Heart right ventricle (tissue), 16 donors: ENCODE results near the gene C19orf12. TPM values are rescaled to one million over a fixed set of nuclear protein-coding genes. Genes with fewer than 3 reads are reported as not detected.

Experiments
- ATAC-seq, 8 donors: fragments of 200-7000 bp; cut with Tn5 transposase; one replicate each; pipeline ENCODE4 v1.9.1; 2020; ENCODE audit warnings: mild to moderate bottlenecking in 8 of 8, moderate library complexity in 8 of 8, moderate number of reproducible peaks in 1 of 8
- DNase-seq, 2 donors: peaks; one replicate each; pipeline ENCODE4 v3.0.0-alpha.2; 2020
- H3K27ac ChIP-seq, 10 donors: fragments of 200-600 bp; sonication (generic) in 2 of 10; one replicate each; pipeline versions ENCODE4 v1.5.0 to v1.8.0; 2020 to 2022; ENCODE audit warnings: mild to moderate bottlenecking in 3 of 10
- H3K27me3 ChIP-seq, 7 donors: fragments of 200-600 bp; one replicate each; pipeline ENCODE4 v1.8.0; 2021 to 2022; ENCODE audit warnings: mild to moderate bottlenecking in 2 of 7
- H3K36me3 ChIP-seq, 9 donors: fragments of 200-600 bp; sonication (generic) in 1 of 9; one replicate each; pipeline versions ENCODE4 v1.5.0 to v1.8.0; 2020 to 2022; ENCODE audit warnings: mild to moderate bottlenecking in 2 of 9
- H3K4me1 ChIP-seq, 9 donors: fragments of 200-600 bp; sonication (generic) in 1 of 9; one replicate each; pipeline versions ENCODE4 v1.5.0 to v1.8.0; 2020 to 2022; ENCODE audit warnings: mild to moderate bottlenecking in 4 of 9
- H3K4me3 ChIP-seq, 10 donors: fragments of 200-600 bp; sonication (generic) in 2 of 10; one replicate each; pipeline versions ENCODE4 v1.5.0 to v1.8.0; 2020 to 2022; ENCODE audit warnings: mild to moderate bottlenecking in 7 of 10, moderate library complexity in 2 of 10
- H3K9me3 ChIP-seq, 11 donors: fragments of 200-600 bp in 10 of 11; sonication (generic) in 2 of 11; one replicate each; pipeline versions ENCODE4 v1.5.0 to v1.8.0; 2013 to 2022; ENCODE audit warnings: mild to moderate bottlenecking in 2 of 11, control low read depth in 1 of 11, moderate library complexity in 1 of 11
- CTCF ChIP-seq, 9 donors: fragments of 200-600 bp; sonication (generic) in 2 of 9; IDR thresholded peaks; one replicate each; pipeline versions ENCODE4 v1.5.0 to v1.8.0; 2021 to 2022; ENCODE audit warnings: antibody characterized with exemption in 9 of 9, mild to moderate bottlenecking in 5 of 9, moderate library complexity in 1 of 9
- WGBS, 2 donors: extraction: QIAGEN DNeasy Blood & Tissue Kit; methylation state at CpG; one replicate each; pipeline ENCODE4 v1.1.7; 2013; ENCODE audit warnings: inconsistent platforms in 1 of 2; 5-methylcytosine and 5-hydroxymethylcytosine counted together
- intact Hi-C, 10 donors: fragments of 100-400 bp; cut with DNase I; formaldehyde crosslinking; loops; one replicate each; pipeline versions ENCODE4 v1.11.1 to v1.14.2; 2022
- polyA plus RNA-seq, 2 donors: library from polyadenylated mRNA; stranded (reverse); fragments of 200-250 nt; gene quantifications; one replicate each; pipeline ENCODE4 v1.2.3, GENCODE V29; 2013
- total RNA-seq, 10 donors: library from RNA; stranded (reverse); fragmentation: NEBNext Ultra II Directional in 3 of 10; extraction: Animal tissue kit (Norgen Biotek cat#: 25700) in 3 of 10; gene quantifications; one replicate each; pipeline versions ENCODE4 v1.2.1 to v1.2.4, GENCODE V29; 2021 to 2023
- donor health status: Arrhythmogenic right ventricular cardiomyopathy.
- donor health status: ischemic (EF 13 %, LVEDD 7.1; RV severe dilation, severe dysfunction).
- donor health status: healthy with polysubstance abuse.
- donor health status: DM: no; HTN: yes; CAD: no.
- donor health status: DM: no; HTN: no; CAD: no.
- donor health status: ischemic (EF 25% LVEDD 6.9; RV normal size, moderate dysfunction).
- donor health status: ischemic (EF 25% LVEDD 5.7; RV mildly dilated, moderate dysfunction).
- donor health status: healthy.
- donor health status: DM: yes; HTN: yes; CAD: no.
- donor health status: Ischemic cardiomyopathy.
- donor health status: ischemic (EF 35%, LVEDD 5.7; RV mildly dilated, moderate dysfunction).
- donor health status: nonischemic (EF 11% LVEDD 7.7; RV severe dilation, severe dysfunction).
- donor health status: DM: yes; HTN: yes; CAD: no.
- donor health status: PGD.
- donor health status: ischemic (EF 29% LVEDD 5.4; RV normal size, mild dysfunction).
- donor health status: nonischemic (EF 23%, LVEDD 6.1; RV moderate dilation, normal function).

C19orf12 gene
- total and polyA plus RNA-seq, 12 donors = 26.7 to 83.3 (median 38.3) TPM

- no peak for ATAC-seq
These were observed 46.6 kb upstream of the C19orf12 start for GRCh38 chr19:29761575-29762232.

GRCh38 chr19:29760752-29761502, 45.9 kb upstream of the C19orf12 start:
- TF ChIP-seq CTCF (IDR thresholded peaks at IDR 0.05) = no peak
- 93 to 94% methylated on average over 16 of the region's 16 CpGs for WGBS, 2 donors
- Histone ChIP-seq H3K27ac (no peak overlapping the region), H3K36me3 (no peaks in the 10 kb centered on the region), H3K27me3 (peaks cover 0 to 36% (median 9%) of the 10 kb centered on the region in 7 donors), H3K4me1 (peaks cover 0 to 7% (median 0%) of the 10 kb centered on the region in 9 donors), H3K4me3 (no peak overlapping the region), H3K9me3 (no peaks in the 10 kb centered on the region)
- no peak for ATAC-seq
- no peak for DNase-seq
- intact Hi-C loops = loop anchor here in 5 of 10 donors (2.0 to 5.0 kb wide), 2 partner anchors 111 to 112 kb away; no protein-coding TSS in a partner anchor

More at GRCh38 chr19:29761575-29762232, 46.6 kb upstream of the C19orf12 start:
- Histone ChIP-seq H3K27ac (no peak overlapping the region), H3K4me1 (peaks cover 0 to 7% (median 0%) of the 10 kb centered on the region in 9 donors), H3K4me3 (no peak overlapping the region), H3K36me3 (no peaks in the 10 kb centered on the region), H3K9me3 (no peaks in the 10 kb centered on the region), H3K27me3 (peaks cover 0 to 36% (median 9%) of the 10 kb centered on the region in 7 donors)
- DNase-seq = no peak
- WGBS, 2 donors = 67 to 72% methylated on average over 14 of the region's 14 CpGs
- intact Hi-C loops = loop anchor here in 5 of 10 donors (2.0 to 5.0 kb wide), 2 partner anchors 111 kb away; no protein-coding TSS in a partner anchor
- no peak for TF ChIP-seq CTCF (IDR thresholded peaks at IDR 0.05)

GRCh38 chr19:29759359-29759758, 44.3 kb upstream of the C19orf12 start:
- no peak for TF ChIP-seq CTCF (IDR thresholded peaks at IDR 0.05)
- Histone ChIP-seq H3K9me3 (no peaks in the 10 kb centered on the region), H3K36me3 (no peaks in the 10 kb centered on the region), H3K27ac (no peak overlapping the region), H3K27me3 (peaks cover 0 to 28% (median 9%) of the 10 kb centered on the region in 7 donors), H3K4me3 (no peak overlapping the region), H3K4me1 (peaks cover 0 to 7% (median 0%) of the 10 kb centered on the region in 9 donors)
- intact Hi-C loops = loop anchor here in 2 of 10 donors (5.0 kb wide), 1 partner anchor 113 kb away; no protein-coding TSS in a partner anchor
- DNase-seq (no peak), ATAC-seq (no peak)
- WGBS, 2 donors = 82 to 87% methylated on average over 5 of the region's 5 CpGs

- Histone ChIP-seq H3K4me3 (no peak overlapping the region), H3K27ac (no peak overlapping the region), H3K9me3 (no peaks in the 10 kb centered on the region), H3K36me3 (no peaks in the 10 kb centered on the region), H3K4me1 (peaks cover 0 to 7% (median 0%) of the 10 kb centered on the region in 9 donors), H3K27me3 (peaks cover 0 to 28% (median 10%) of the 10 kb centered on the region in 7 donors)
- no peak for ATAC-seq
- DNase-seq = no peak
- 86 to 88% methylated on average over 7 of the region's 7 CpGs for WGBS, 2 donors
- intact Hi-C loops = loop anchor here in 2 of 10 donors (5.0 kb wide), 1 partner anchor 113 kb away; no protein-coding TSS in a partner anchor
- TF ChIP-seq CTCF (IDR thresholded peaks at IDR 0.05) = no peak
These were observed 43.8 kb upstream of the C19orf12 start for GRCh38 chr19:29758863-29759262.
